HG03558 (cell line): ENCODE measurements around the gene BEX2.

Source experiments
- ATAC-seq: cut with Tn5 transposase; IDR thresholded peaks from one replicate; pipeline ENCODE4 v1.9.1; 2021; ENCODE audit warnings: moderate number of reproducible peaks; ENCODE audit not compliant: unreplicated experiment; ENCODE audit errors: extremely low read depth

The BEX2 gene

GRCh38 chrX:103275947-103276567, 34.7 kb downstream of the BEX2 start:
- no peak for ATAC-seq

- ATAC-seq: no peak
Measured at GRCh38 chrX:103274284-103274683, 36.5 kb downstream of the BEX2 start.
